WTC11 (cell line): ENCODE data around the gene RGS1.

ENCODE experiments used
- ATF3 ChIP-seq: sonication (generic); formaldehyde crosslinking; conservative IDR thresholded peaks from 2 replicates; pipeline ENCODE4 v1.8.1; 2022; ENCODE audit warnings: mild to moderate bottlenecking, missing genetic modification reagents
- CREM ChIP-seq: sonication (generic); formaldehyde crosslinking; IDR thresholded peaks from 2 replicates; pipeline ENCODE4 v1.8.1; 2022; ENCODE audit warnings: mild to moderate bottlenecking, missing genetic modification reagents, moderate library complexity
- CTCF ChIP-seq: fragments of 200-600 bp; IDR thresholded peaks from 2 replicates; pipeline ENCODE4 v1.8.0; 2022; ENCODE audit warnings: antibody characterized with exemption
- ETV6 ChIP-seq: sonication (generic); formaldehyde crosslinking; IDR thresholded peaks from 2 replicates; pipeline ENCODE4 v1.8.1; 2022; ENCODE audit warnings: mild to moderate bottlenecking, missing genetic modification reagents
- JAZF1 ChIP-seq: fragments of 250-450 bp; sonication (Bioruptor Pico); IDR thresholded peaks from 2 replicates; pipeline ENCODE4 v1.9.0; 2021; ENCODE audit warnings: moderate library complexity, mild to moderate bottlenecking, inconsistent platforms
- KAT7 ChIP-seq: sonication (generic); formaldehyde crosslinking; IDR thresholded peaks from 2 replicates; pipeline ENCODE4 v1.8.1; 2023; ENCODE audit warnings: missing genetic modification reagents, mild to moderate bottlenecking, borderline replicate concordance
- MAX ChIP-seq: sonication (generic); formaldehyde crosslinking; IDR thresholded peaks from 2 replicates; pipeline ENCODE4 v1.8.0; 2022; ENCODE audit warnings: mild to moderate bottlenecking, missing genetic modification reagents
- MLX ChIP-seq: sonication (generic); formaldehyde crosslinking; IDR thresholded peaks from 2 replicates; pipeline ENCODE4 v1.8.1; 2023; ENCODE audit warnings: mild to moderate bottlenecking, missing genetic modification reagents, moderate library complexity
- NR3C1 ChIP-seq: sonication (generic); formaldehyde crosslinking; conservative IDR thresholded peaks from 2 replicates; pipeline ENCODE4 v1.8.1; 2023; ENCODE audit warnings: low read depth, mild to moderate bottlenecking, missing genetic modification reagents
- PREB ChIP-seq: sonication (generic); formaldehyde crosslinking; IDR thresholded peaks from 2 replicates; pipeline ENCODE4 v1.8.1; 2022; ENCODE audit warnings: mild to moderate bottlenecking, missing genetic modification reagents, moderate library complexity, borderline replicate concordance
- SP1 ChIP-seq: sonication (generic); formaldehyde crosslinking; conservative IDR thresholded peaks from 2 replicates; pipeline ENCODE4 v1.8.1; 2022; ENCODE audit warnings: missing genetic modification reagents
- TP53 ChIP-seq: sonication (generic); formaldehyde crosslinking; IDR thresholded peaks from 2 replicates; pipeline ENCODE4 v1.8.1; 2023; ENCODE audit warnings: mild to moderate bottlenecking, missing genetic modification reagents
- USF2 ChIP-seq: sonication (generic); formaldehyde crosslinking; IDR thresholded peaks from 2 replicates; pipeline ENCODE4 v1.8.1; 2023; ENCODE audit warnings: mild to moderate bottlenecking, missing genetic modification reagents, moderate library complexity

GRCh38 chr1:192595299-192595698, 19.7 kb downstream of the RGS1 start:
- TF ChIP-seq CTCF (no peak), KAT7 (no peak), TP53 (CRISPR knock-in tag) (no peak), MAX (no peak), ETV6 (CRISPR knock-in tag) (no peak), SP1 (CRISPR knock-in tag) (no peak), JAZF1 (CRISPR knock-in tag) (no peak), PREB (CRISPR knock-in tag) (no peak), ATF3 (CRISPR knock-in tag) (no peak), CREM (CRISPR knock-in tag) (no peak), NR3C1 (CRISPR knock-in tag) (no peak), USF2 (CRISPR knock-in tag) (no peak), MLX (CRISPR knock-in tag) (no peak)
